ENCODE measurements around the gene GOLGA6B.
"Not testable (repeated sequence)": the region's sequence is repeated elsewhere in the genome, so short reads cannot be mapped to it uniquely, and the experiment has no call there.

GOLGA6B gene

DNA sequence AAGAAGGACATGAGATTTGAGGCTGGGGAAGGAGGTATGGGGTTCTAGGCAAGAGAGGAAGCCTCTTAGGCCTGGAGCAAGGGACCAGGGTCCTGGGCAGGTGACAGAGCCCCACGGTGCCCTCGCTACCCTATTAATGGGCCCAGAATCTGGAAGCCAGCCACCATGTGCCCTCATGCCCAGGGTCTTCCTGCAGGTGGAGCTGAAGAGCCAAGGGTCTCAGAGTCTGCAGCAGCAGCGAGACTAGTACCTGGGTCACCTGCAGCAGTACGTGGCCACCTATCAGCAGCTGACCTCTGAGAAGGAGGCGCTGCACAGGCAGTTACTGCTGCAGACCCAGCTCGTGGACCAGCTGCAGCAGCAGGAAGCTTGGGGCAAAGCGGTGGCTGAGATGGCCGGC is 9.4 kb downstream of the GOLGA6B start:
- DNase-seq (ENCODE audit: low spot score): not testable (repeated sequence)

DNA sequence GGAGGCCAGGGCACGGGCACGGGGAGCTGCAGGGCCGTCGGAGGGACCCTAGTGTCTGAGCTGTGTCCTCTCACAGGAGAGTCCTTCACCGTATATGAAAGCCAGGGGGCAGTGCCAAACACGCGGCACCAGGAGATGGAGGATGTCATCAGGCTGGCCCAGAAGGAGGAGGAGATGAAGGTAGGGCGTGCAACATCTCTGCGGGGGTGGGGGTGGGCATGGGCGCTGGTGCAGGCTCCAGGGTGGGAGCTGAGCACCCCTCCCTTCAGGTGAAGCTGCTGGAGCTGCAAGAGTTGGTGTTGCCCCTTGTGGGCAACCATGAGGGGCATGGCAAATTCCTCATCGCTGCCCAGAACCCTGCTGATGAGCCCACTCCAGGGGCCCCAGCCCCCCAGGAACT is 11.2 kb downstream of the GOLGA6B start:
- DNase-seq (ENCODE audit: low spot score): not testable (repeated sequence)

DNA sequence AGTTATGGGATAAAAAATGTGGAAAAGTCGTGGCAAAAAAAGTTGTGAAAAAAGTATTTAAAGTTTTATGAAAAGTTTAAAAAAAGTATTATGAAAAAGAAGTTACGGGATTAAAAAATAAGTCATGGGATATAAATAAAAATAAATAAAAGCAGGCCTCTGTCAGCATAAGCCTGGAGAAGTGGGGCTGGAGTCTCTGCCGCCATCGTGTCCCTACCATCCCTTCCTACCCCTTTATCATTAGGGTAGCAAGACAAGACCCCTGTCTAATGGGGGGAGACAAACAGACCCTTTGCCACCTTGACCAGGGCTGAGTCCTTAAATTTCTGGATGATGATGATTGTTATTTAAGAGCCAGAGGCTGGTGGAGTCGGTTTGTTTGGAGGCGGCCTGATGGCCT is 15.3 kb downstream of the GOLGA6B start:
- DNase-seq (ENCODE audit: low spot score): not testable (repeated sequence)

DNA sequence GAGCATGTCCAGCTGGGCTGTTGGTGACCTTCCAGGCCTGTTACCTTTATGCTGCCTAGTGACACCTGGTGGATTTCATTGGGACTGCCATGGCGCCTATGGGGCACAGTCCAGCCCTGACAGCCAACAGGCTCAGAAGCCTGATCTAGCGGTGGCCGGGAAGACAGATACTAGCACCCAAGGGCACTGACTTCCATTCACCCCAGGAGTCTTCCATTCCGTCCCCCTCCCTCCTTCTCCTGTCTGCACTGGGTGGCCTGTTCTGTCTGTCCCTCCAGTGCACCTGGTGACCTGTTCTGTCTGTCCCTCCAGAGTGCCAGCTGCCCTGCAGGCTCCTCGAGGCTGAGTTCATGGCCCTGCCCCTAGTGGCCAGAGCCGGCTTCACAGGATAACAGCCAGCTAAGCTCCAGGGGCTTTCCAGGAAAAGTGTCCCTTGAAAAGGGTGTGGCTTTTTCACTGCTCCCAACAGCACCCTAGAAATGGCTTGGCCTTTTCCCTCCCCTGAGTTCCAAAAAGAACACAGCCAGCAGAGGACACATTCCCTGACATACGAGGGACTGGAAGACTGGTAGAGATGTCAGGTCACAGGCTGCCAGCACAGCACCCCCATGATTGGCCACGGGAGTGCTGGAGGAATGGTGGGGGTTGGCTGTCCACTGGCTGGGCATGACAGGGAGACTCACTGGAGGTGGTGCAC is 16.3 kb downstream of the GOLGA6B start:
- peak; percentile 70 for DNase-seq (ENCODE audit: low spot score)

DNA sequence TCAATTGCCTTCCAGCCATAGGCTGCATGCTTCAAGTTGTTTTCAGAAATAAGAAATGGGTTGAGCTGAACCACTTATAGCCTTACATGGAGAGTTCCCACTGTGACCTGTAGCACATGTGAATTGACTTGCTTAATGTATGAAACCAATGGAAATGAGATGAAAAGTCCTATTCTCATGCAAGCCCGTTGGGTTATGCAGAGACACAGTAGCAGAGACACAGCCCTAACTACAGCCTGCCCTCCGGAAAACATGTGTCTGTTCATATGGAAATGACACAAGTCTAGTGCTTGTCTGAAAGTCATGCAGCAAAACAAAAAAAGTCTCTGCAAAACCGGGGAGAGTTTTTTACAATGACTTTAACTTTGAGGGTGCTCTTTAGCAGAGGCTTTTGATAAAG is 17.0 kb downstream of the GOLGA6B start:
- no peak for DNase-seq (ENCODE audit: low spot score)

DNA sequence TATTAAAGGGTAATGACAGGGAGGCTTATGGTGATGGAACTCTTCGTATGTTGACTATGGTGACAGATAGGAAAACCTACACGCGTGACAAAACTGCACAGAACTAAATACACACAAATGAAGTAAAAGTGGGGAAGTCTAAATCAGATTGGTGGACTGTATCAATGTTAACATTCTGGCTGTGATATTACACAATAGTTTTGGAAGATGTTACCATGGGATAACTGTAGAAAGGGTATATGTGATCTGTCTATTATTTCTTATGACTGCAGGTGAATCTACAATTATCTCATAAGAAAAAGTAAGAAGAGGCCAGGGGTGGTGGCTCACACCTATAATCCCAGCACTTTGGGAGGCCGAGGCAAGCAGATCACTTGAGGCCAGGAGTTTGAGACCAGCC is 22.3 kb downstream of the GOLGA6B start:
- no peak for DNase-seq (ENCODE audit: low spot score)

DNA sequence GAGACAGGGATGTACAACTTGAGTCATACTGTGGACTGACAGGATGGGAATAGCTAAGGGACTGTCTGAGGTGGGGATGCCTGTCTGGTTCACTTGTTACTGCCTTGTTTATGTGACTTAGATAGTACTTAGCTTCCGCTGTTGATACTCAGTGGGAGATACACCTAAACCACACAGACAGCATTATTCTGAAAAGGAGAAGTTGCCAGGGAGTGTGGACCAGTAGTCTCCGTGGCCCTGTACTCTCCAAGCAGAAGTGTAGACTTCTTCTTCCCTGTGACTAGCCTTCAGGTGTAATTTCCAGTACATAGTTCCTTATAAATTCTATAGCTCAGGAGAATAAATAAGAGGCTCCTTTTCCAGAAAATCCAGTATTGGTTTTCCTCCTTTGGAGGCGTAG is 26.4 kb downstream of the GOLGA6B start:
- no peak for DNase-seq (ENCODE audit: low spot score)

DNA sequence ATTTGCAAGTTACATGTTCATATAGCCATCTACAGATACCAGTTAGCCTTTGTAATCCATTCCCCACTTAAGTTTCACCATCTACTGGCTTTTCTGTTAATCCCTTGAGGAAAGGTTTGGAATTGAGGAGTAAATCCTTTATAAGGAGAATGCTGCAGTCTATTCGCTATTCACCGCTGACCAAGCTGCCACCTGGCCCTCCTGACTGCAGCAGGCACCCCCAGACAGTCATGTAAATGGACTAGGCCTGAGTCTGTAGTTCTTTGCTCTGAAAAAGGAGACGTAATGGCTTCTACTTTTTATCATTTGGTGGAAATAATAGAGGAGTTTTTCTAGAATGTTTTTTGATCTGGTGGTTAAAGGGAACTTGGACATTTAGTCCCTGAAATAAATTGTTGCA is 28.3 kb downstream of the GOLGA6B start:
- no peak for DNase-seq (ENCODE audit: low spot score)

DNA sequence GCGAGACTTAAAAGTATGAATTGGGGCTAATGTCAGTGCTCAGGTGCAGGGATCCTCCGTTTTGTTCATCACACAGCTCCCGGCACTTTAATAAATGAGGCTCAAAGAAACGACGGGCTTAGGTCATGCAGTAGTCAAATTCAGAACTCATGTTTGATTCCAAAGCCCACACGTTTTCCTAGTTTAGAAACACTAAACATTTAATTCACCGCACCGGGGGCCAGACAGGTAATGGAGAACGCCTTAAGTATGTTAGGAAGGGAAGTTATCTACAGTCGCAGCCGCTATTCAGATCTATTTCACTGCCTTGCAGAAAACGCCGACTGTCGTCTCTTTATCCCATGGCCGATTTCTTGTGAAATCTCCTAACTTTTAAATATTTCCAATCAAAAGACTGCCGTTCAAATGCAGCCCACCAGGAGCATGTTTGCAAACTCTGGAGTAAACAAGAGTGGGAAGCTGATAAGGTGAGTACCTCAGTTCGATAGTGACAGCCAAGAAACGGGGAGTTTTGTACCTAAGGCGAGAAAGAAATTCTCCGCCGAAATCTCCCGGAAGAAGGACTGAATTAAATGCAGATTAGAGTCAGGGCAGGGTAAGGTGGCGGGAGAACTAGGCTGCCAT is 30.9 kb downstream of the GOLGA6B start:
- no peak for DNase-seq (ENCODE audit: low spot score)

- DNase-seq (ENCODE audit: low spot score): peak; percentile 82
Observed at GRCh38 chr15:72685925-72686794, 31.7 kb downstream of the GOLGA6B start, which contains the start of the genes BBS4 and HIGD2B. Gene BBS4, plus strand, starts transcription at chr15:72686207. Its CDS starts 21 bp downstream, at chr15:72686228. Gene HIGD2B, minus strand, starts transcription at chr15:72686182. Its CDS starts 9,808 bp downstream, at chr15:72676374.

- DNase-seq (ENCODE audit: low spot score): no peak
Observed at GRCh38 chr15:72688697-72689096, 34.2 kb downstream of the GOLGA6B start.

GRCh38 chr15:72690938-72691337 is 36.4 kb downstream of the GOLGA6B start:
- DNase-seq (ENCODE audit: low spot score): no peak

DNA sequence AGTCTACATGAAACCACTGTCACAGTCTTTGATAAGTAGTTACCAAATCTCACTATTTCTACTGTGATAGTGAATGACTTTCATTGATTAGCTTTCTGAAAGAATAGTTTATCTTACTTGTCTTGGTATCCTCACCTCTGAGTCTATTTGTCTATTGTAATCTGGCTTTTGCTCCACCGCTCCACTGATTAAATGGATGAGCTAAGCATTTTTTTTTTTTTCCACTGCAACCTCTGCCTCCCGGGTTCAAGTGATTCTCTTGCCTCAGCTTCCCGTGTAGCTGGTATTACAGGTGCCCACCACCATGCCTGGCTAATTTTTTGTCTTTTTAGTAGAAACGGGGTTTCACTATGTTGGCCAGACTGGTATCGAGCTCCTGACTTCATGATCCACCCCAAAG is 44.4 kb downstream of the GOLGA6B start:
- DNase-seq (ENCODE audit: low spot score): no peak

- no peak for DNase-seq (ENCODE audit: low spot score)
Observed at GRCh38 chr15:72700076-72700475, 45.6 kb downstream of the GOLGA6B start.

DNA sequence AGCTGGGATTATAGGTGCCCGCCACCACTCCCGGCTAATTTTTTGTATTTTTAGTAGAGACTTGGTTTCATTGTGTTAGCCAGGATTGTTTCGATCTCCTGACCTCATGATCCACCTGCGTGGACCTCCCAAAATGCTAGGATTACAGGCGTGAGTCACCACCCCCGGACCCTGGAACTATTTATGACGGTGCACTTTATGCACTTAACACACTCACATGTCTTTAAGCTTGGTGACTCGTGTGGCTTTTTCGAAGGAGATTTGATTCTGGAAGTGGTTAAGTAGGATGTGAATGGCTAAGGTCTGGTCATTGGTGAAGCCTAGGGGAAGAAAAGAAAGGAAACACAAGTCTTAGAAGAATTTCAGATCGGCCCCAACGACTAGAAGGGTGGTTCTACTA is 51.8 kb downstream of the GOLGA6B start:
- DNase-seq (ENCODE audit: low spot score): no peak

DNA sequence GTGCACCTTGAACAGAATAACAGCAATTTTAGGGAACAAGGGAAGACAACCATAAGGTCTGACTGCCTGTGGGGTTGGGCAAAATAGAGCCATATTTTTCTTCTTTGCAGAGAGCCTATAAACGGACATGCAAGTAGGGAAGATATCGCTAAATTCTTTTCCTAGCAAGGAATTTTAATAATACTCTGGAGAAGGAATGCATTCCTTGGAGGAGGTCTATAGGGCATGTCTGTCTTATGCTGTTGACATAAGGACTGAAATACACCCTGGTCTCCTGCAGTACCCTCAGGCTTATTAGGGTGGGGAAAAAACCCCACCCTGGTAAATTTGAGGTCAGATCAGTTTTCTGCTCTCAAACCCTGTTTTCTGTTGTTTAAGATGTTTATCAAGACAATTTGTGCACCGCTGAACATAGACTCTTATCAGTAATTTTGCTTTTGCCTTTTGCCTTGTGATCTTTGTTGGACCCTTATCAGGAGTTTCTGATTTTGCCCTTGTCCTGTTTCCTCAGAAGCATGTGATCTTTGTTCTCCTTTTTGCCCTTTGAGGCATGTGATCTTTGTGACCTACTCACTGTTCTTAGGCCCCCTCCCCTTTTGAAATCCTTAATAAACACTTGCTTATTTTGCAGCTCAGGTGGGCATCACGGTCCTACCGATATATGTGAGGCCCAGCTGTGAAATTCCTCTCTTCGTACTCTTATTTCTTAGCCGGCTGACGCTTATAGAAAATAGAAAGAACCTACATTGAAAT is 54.2 kb downstream of the GOLGA6B start:
- not testable (repeated sequence) for DNase-seq (ENCODE audit: low spot score)
